ENCODE results near the gene CAPRIN2.

CAPRIN2 gene

DNA sequence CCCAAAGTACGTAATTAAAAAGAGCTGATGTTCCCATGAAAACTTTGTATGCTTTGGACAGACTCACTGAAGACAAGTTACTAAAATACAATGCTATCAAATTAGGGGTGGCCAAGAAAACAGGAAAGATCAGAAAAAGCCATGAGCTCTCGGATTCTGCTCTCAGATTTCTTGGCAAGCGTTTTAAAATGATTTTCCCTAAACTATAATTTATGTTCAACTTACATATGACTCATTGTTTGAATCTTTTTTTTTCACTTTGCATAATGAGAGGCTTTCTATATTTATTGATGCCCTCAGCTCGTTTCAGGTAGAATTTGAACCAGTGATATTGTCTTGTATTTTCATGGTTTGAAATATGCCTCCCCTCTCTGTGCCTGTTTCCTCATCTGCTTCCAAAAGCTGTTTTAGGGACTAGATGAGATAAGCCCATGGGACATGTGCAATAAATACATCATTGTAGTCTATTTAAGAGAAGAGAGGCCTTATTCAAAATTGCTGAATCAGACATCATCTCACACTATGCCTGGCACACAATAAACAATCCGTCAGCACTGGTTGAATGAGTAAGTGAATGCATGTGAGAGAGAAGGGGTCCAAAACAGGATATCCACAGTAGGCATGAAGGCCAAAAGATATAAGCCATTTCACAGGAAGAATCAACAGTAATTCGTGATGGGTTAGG, 54.4 kb downstream of the CAPRIN2 start:
- no peak for DNase-seq (ENCODE audit: low spot score)

DNA sequence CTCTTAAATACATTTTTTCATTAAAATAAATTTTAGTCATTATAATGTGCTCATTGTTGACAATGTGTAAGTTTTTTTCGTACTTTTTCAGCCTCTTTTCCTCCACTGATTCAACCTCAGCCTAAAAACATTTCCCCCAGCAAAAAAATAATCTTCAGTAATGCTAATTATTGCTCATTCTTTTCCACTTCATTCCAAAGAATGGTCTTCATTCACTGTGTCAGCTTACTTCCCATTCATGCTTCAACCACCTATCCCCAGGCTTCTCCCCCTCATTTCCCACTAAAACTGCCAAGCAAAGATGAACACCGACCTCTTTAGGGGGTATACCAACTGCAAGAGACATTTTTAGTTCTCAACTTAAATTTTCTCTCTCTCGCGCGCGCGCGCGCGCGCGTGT, 56.4 kb downstream of the CAPRIN2 start:
- DNase-seq (ENCODE audit: low spot score) = no peak

DNA sequence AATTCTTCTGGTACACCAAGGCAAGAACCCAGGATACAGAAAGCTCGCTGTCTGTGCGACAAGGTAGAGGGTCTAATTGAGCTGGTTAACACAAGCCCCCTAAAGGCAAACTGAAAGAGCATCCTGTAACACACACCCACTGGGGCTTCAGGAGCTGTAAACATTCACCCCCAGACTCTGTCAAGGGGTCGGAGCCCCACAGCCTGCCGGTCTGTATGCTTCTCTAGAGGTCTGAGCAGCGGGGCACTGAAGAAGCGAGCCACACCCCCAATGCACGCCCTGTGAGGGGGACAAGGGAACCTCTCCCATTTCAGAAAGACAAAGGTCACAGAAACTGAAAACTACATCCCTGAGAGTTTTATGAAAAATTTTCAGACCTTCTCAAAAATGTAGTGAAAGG, 57.8 kb downstream of the CAPRIN2 start:
- no peak for DNase-seq (ENCODE audit: low spot score)

DNA sequence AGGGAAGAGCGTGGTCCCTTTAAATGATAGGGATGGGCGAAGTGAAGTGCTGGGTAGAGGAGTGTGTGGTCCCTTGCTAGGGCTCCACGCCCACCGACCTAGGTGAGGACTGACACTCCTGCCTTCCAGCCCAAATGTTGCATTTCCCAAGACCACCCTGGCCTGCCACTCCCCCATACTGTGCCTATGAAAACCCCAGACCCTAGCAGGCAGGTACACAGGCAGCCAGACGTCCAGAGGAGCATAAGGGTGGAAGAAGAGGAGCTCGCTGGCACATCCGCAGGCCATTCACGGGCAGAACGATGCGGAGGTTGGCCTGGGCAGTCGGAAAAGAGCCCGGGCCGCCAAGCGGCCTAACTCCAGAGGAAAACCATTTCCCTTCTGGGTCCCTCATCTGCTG, 58.3 kb downstream of the CAPRIN2 start:
- no peak for DNase-seq (ENCODE audit: low spot score)

DNA sequence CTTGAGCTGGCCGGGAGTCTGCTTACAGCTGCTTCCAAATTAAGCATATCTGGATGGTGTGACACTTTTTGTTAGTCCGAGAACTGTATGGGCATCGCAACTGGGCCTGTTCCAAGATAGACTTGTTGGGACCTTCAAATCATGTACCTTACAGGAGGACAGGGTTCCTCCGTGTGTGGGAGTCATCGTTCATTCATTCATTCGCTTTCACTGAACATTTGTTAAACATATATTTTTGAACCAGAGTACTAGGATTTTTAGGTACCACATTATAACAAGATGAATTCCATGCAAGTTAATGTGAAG, 58.7 kb downstream of the CAPRIN2 start:
- no peak for DNase-seq (ENCODE audit: low spot score)

DNA sequence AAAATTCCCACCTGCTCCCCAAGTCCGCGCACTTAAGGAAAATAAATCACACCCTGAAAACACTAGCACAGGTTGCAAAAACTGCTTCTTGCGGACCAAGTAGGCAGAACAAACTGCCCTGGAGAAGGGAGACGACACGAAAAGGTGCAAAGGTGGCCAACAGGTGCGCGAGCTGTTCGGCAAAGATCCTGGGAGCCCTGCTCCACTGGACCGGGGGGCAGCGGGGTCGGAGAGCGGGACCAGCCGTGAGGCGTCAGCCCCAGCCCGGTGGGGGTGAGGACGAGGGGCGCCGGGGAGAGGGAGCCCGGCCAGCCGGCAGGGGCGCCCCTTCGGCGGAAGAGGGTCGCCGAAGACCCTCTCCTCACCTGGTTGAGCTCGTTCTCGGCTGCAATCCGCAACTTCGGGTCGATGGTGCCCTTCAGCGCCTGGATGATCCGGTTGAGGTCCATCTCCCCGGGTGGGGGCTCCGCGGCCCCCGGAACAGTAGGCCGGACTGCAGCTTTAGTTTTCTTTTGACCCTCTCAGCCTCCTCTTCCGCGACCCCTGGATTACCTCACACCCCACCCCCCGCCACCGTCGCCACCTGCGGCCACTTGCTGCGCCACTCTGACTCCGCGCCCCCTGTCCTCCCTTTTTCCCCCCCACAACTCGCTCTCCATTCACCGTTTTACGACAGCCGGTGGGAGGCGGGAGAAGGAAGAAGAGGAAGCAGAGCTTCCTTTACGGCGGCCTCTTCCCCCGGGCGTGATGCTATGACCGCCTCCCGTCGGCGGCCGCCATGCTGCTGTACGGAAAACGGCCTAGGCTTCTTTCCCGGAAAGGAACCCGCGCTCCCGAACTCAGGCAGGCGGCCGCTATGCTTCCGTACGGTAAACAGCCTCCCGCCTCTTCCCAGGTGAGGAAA, 59.3 kb downstream of the CAPRIN2 start, which contains the start of gene IPO8:
Gene IPO8, minus strand, starts transcription at position 671 of the 904 bp plus-strand sequence. Its CDS starts 222 bp downstream, at position 449.
- DNase-seq (ENCODE audit: low spot score) = peak; percentile 42

DNA sequence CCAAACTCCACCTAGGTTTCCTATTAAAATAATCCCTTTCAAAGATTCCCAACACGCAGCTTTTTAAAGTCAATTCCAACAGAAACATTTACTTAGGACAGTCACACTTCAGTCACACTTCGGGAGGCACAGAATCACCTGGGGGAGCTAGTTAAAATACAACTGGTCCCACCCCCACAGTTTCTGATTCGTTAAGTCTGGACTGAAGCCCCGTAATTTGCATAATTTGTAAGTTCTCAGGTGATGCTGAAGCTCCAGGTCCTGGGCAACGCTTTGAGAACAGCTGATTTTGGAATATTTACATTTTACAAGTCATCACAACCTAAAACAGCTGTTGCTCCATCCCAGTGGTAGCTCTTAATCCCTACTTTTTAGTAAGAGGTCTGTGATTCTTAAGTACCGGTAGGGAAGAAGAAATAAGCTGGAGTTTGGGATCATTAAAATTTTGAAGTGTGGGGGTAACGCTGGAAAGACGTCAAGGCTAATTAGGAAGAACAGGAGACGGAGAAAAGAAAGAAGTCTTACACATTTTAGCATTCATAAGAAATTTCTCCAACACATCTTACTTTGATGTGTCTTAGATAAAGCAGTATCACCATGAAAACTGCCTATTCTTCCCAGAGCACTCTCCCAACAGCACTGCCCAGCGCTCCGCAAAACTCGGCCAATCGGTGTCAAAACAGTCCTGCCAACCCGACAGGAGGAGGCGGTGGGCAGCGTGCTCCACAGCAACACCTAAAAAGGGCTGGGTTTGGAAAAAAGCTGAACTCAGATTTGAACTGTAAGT, 60.1 kb downstream of the CAPRIN2 start:
- no peak for DNase-seq (ENCODE audit: low spot score)

DNA sequence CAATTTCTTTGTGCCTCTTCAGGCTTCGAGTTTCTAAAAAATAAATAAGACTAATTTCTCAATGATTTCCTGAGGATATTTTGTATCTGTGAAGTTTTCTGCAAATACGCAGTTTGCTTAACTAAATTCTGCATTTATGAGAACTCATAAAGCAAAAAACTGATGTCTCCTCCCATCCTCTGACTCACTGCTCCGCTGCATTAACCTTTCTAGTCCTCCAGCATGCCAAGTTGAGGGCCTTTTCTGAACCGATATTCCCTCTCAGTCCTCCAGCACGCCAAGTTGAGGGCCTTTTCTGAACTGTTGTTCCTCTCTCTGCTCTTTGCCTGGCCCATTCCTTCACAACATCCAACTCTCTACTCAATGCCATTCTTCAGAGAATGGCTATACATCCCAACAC, 62.3 kb downstream of the CAPRIN2 start:
- DNase-seq (ENCODE audit: low spot score) = no peak

DNA sequence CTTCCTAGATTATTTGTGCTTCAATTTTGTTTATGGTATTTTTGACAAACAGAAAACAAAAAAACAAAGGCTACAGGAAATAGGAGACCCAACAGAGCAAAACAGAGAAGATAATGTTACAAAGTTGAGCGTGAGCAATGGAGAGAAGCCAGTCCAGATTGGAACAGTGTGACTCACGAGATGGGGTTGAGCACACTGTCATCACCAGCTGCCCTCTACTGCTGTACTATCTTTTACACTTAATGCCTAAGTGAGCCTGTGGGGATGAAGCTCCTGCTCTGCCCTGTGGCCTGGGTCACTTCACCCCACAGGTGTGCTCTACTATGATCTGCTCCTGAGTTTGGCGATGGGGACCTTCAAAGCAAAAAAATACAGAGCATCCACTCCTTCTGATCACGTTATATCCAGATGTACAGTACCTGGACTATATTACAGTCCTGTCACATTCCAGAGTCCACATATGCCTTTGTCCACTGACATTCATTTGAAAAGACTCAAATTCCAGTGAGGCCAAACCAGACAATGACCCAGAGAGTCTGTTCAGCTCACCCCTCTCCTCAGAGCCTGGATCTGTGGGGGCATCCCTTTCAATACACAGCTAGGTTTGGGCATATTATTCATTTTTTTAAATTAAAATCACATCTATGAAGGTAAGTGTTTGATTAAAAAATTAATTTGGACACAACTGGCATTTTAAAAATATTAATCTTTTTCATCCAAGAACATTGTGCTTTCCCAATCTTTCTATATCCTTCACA, 63.5 kb downstream of the CAPRIN2 start:
- DNase-seq (ENCODE audit: low spot score) = no peak

DNA sequence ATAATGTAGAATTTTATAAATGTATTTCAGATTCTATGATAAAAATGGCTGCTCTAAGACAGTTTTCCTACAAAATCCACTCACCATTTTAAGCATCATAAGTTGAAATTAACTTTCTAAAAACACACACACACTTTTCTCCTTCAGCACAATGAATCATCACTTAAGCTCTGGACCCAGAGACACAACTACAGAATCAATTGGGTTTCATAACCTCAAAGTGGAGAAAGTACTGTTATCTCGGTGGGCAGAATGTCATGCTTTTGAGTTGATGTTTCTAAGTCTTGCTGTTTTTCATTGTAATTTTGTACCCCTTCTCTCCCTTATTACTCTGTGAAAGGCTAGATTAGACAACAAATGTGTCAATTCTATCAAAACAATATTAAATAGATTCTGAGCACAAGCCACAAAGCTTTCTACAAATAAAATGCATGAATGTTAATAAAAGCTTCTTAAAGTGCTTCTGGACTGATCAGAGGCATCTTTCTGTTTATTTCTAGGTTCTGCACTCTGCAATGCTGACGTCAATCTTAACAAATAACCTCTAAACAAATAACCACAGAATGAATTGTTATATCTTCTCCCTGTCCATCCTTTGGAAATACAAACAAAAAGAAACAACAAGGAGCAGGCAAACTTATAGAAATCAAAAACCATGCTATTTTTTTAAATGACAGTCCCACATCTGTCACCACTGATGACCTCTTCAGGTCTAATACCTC, 67.3 kb downstream of the CAPRIN2 start:
- no peak for DNase-seq (ENCODE audit: low spot score)

DNA sequence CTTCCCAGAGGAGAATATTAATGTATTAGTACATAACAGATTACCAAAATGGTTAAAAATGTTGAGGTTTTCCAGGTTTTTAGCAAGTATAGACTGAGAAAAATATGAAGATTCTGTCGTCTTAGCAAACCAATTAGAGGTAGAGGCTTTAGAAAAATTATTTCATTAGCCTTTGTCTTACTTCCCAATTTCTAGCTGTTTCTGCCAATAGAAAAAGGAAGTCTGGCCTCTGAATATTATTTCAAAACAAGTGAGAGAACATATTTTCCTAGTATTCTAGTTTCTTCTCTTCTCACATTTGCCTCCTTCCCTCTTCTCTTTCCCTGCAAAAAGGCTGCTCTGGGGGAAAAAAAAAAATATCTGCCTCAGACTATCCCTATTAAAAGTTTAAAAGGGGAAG, 75.5 kb downstream of the CAPRIN2 start:
- DNase-seq (ENCODE audit: low spot score) = no peak

DNA sequence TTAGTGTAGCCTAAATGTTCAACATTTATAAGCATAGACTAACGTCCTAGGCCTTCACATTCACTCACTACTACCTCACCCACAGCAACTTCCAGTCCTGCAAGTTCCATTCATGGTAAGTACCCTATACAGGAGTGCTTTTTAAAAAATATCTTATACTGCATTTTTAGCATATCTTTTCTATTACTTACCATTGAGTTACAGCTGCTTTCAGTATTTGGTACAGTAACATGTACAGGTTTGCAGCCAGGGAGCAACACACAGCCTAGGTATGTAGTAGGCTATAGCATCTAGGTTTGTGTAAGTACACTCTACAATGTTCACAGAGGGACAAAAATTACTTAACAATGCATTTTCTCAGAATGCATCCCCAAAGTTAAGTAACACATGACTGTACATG, 76.5 kb downstream of the CAPRIN2 start:
- no peak for DNase-seq (ENCODE audit: low spot score)

DNA sequence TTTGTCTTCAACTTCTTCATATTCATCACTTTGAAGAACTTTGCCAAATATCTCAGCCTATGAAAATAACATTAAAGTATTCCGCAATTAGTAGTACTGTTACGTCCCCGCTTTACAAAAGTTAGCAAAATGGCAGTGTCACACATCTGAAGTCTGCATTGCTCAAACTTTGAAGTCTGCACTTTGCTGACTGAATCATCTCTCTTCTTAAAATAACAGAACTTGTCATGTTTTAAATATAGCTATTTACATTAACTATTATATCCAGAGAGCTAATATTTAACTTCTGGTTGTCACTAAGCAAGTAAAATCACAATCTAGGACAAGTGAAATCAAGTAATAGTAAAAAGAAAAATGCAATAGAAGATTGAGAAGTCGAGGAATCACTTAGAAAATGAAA, 93.5 kb downstream of the CAPRIN2 start:
- DNase-seq (ENCODE audit: low spot score) = no peak
